Stimulated activated CD4-positive, alpha-beta T cell treated with anti-CD3 and anti-CD28 coated beads, Interleukin-15, amount 100 ng/mL, for 1 hour (primary cell): ENCODE data around the gene HSPA9.

Experiments
- DNase-seq, 2 donors: peaks; one replicate each; pipeline ENCODE4 v3.0.0-alpha.2; 2020; ENCODE audit warnings: low read depth in 1 of 2, low spot score in 1 of 2

HSPA9 gene

DNA sequence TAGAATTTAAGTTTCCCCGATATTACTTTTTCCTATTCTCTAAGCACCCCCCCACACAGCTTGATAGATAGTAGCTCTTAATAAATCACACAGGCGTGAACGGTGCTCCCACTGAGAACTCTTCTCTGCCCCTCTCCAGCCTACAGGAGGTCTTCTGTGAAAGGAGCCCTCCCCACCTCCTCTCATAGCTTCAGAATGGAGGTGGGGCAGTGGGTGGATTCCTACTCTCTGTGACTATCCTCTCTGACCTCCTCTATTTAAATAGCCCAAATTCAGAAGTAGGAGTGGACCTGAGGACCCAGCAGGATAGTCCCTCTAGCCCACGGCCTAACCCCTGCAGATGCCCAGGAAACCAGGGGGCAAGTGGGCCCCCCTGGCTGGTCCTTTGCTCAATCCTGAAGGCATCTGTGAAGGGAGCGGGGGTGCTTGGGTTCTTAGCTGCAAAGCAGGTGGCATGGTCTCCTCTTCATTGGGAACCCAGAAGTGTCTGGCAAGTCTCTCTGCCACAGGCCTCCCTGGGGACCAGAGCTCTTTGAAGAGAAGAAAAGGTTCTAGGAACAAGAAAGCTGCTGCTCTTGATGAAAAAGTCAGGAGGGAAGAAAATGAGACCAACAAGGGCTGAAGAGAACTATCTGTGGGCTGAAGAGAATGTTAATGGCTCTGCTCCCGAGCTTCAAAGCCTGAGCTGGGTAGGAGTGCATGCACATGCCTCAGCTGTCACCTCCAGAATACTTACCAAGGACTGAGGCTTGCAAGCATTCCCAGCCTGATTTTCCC, 21.1 kb upstream of the HSPA9 start:
- no peak for DNase-seq

DNA sequence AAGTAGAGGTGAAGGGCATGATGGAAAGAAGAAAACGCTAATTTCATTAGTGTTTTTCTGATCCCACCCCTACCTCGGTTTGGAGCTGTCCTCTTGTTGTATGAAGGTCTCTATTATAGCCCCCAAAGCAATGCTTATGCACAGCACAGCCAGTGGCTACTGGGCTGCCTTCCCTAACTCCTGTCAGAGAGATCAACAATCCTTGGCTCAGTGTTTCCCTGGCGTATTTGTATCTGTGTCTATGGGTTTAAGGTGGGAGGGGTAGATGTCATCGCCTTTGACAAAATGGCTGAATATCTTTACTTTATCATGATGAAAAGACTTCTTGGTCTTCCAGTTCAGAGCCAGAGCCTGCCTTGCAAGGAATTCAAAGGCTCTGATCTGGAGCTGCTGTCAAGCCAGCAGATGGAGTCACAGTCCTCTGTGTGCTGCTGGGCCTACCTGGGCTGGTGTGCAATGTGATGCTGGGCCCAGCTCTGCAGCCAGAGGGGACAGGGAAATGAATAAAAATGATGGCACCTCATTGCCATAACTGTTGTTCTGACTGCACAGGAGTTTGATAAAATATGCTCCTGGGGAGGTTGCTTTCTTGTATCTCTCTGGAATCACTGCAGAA, 20.1 kb upstream of the HSPA9 start:
- DNase-seq: no peak

DNA sequence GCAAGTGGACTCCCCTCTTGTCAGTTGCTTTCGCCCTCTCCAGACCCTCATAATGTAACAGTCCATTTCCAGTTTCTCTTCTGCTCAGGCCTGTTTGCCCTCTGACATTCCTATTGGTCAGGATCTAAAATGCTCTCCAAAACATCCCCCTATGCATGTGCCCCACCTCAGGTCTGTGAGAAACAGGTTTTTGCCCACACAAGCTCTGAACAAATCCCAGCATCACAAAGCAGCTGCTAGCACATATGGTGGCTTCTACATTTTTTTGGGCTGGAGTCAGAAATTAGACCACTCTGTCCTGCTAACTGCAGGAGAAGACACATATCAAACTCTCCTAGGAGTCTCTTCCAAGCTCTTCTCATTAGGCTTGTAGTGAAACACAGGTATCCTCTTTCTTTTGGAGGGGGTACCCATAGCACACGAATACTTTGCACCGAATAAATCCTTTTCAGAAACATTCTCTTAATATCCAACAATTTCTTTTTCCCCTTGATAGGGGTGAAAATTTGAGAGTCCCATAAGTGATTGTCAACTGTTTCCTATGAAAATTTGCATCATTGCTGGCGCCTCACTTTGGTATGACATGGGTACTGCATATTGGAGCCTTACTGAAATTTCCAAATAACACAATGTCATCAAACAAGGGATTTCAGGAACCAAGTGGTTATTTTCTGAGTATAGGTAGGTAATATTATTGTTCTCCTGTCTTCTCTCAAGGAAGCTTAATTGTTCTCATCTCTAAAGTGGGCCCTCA, 19.3 kb upstream of the HSPA9 start:
- DNase-seq: no peak

DNA sequence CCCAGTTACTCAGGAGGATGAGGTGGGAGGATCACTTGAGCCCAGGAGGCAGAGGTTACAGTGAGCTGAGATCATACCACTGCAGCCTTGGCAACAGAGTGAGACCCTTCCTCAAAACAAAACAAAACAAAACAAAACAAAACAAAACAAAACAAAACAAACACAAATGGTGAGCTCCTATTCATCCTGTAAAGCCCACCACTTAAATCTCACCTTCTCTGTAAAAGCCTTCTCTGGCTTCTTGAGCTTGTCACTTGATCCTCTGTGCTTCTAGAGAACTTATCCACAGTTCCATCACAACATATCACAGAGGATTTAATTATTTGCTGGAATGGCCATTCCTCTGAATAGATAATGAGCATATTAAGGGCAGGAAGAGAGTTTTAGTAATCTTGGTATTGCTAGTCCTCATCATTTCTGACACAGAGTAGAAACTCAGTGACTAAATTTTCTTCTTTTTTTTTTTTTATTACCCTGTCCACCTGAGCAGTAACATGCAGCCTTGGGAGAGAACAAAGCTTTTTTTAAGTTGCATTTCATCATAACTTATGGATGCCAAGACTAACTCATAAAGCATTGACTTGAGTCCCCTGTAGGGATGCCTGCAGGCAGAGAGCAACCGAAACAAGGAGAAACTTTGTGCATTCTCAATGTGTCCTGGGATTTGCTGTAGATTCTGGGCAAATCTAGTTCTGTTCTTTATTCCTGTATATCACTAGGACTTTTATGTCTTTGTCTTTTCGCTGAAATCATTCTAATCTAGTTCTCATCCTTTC, 13.0 kb upstream of the HSPA9 start:
- DNase-seq: no peak

DNA sequence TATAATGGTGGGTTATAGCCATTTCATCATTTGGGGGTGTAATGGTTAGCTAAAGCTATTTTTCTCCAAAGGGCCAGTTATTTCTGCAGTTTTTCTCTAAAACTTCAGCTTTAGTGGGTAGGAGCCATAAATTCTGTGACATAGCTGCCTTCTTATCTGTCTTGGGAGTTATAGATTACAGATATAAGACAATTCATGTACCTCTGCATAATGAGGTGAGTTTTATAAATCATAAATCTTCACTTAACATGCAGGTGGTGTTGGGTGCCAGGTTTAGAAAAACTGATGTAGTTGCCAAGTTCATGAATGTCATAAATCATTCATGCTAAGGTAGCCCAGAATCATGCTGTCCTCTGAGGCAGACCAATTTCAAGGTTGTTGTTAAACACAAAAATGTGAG, 10.0 kb upstream of the HSPA9 start:
- no peak for DNase-seq

DNA sequence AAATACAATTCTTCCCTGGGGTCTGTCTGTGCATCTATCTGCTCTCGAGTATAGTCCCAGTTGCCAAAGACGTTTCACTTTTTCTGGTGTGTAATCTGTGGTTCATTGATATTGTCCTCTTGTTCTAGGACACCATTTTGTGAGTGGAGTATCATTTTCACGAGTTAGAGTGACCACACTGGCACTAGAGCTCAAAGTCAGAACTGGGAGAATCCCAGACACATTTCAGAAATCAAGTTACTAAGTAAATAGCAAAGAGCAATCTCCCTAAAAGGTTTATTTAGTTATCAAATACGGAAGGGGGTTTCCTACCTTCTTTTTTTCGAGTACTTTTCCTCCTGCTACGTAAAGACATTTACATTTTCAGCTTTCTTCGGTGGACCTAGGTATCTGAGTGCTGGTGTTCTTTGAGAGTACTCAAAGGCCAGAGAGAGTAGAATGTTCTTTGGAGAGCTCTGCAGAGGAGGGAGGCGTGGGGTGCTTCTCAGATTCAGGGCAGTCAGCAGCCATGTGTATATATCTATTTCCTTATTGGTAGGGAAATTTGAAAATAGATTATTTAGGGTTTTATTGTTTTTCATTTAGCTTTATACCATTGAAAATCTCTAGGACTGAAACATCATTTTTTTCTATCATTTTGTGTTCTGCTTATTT, 8.9 kb upstream of the HSPA9 start:
- DNase-seq: no peak

DNA sequence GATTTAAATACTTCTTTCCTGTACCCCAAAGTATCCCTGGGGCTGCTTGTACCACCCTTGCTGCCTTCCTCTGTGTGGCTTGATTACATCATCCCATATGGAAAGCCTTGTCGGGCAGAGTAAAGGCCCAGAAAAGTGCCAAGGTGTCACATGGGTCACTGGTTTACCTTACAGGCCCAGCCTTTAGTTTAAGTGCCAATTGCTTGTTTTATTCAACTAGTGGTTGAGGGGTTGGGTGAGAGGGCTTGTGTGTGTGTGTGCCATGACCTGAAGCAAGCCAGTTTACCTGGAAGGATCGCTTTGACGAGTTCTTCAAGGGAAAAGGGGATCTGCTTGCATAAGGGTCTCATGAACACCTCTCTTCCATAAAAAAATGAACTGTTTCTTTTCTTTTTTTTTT, 7.8 kb upstream of the HSPA9 start:
- DNase-seq: no peak

DNA sequence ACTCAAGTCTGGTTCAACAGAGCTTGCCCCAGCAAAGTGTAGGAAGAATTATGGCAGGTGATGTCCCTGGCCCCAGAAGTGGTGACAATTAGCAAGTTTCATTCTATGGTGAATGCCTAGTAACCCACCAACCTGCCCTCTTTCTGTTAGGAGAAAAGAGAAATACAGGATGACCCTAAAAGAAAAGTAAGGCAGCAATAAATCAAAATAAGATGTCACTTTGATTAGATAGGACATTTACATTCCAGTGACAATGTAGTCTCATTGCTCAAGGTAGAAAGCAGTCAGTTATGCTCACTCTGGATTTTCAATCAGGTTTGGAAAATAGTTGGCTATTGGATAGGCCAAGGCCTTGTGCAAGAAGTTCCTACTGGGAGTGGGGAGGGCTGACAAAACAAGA, 5.6 kb upstream of the HSPA9 start:
- no peak for DNase-seq

DNA sequence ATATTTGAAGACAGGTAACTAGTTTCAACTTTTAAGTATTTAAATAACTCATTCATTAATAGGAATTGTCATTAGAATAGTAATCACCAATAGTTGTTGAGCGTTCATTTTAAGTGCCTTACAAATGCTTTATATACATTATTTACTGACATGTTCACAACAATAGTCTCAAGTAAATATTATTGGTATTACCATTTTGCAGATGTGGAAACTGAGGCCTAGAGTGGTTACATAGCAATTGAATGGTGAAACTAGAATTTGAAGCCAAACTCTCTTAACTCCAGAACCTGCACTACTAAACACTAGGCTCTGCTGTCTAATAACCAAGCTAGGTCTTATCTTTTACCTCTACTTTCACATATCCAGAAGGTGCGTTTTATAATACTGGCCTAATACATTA, 4.8 kb upstream of the HSPA9 start:
- DNase-seq: no peak

DNA sequence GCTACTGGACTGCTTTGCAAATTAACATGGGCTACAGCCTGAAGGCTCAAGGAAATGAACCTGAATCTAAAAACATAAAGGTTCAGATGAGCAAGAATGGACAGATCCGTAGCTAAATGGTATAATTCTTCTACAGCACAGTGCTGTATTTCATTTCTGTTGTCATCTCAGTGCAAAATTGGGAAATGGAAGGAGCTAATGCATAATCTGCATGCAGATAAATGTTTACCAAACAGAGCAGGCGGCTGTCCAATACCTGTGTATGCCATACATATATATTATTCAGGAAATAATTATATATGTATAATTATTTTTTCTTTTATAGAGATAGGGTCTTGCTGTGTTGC, 4.3 kb upstream of the HSPA9 start:
- DNase-seq: no peak

DNA sequence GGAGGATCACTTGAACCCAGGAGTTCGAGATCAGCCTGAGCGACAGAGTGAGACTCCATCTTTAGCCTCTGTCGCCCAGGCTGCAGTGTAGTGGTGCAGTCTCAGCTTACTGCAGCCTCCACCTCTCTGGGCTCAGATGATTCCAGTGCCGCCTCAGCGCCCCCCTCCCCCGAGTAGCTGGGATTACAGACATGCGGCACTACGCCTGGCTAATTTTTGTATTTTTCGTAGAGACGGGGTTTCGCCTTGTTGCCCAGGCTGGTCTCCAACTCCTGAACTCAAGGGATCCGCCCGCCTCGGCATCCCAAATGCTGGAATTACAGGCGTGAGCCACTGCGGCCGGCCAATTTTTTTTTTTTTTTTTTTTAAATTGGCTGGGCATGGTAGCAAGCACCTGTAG, 2.3 kb upstream of the HSPA9 start:
- DNase-seq: no peak

DNA sequence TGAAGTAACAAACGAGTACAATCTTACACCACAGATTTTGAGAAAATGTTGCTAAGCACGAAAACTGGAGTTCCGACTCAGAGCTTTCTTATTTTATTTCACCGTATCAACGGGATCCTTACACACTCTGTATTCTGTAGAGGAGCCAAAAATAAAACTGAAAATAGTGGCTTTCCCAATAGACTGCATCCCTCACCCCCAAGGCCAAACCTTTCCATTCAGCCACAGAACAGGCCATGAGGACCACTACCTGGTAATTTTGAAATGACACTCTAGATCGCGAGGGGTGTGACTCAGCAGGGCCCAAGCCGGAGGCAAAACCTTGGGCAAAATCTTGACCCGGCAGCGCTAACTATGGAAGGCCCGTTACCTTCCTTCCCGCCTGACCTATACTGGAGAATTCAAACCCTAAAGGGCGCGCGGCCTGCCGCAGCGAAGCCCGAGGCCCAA, 432 bp downstream of the HSPA9 start:
- no peak for DNase-seq

DNA sequence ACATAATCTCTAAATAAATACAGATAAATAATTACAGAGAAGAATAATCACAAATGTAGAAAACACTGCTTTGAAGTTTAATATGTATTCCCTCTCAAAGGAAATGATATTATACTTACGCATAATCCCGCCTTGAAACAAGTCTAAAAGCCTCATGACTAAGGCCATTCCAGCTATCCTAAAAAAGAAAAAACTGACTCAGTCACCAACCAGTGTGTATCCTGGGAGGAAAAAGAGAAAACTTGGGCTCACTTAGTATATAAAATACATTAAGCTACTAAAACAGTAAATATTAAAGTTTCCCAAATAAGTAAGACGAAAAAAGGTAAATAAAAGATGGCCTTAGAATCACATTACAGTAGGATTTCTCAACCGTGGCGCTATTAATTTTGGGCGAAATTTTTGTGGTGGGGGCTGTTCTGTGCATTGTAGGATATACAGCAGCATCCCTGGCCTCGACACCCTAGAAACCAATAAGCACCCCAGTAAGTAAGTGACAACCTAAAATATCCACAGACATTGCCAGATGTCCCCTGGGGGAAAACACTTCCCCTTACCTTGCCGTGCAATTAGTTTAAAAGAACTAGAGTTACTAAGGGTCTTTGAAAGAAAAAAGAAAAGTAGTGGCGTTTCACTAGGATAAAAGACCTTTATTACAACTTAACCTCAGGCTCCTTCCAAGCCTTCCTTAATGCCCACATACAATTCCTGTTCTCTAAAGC, 1.1 kb downstream of the HSPA9 start:
- DNase-seq: no peak

DNA sequence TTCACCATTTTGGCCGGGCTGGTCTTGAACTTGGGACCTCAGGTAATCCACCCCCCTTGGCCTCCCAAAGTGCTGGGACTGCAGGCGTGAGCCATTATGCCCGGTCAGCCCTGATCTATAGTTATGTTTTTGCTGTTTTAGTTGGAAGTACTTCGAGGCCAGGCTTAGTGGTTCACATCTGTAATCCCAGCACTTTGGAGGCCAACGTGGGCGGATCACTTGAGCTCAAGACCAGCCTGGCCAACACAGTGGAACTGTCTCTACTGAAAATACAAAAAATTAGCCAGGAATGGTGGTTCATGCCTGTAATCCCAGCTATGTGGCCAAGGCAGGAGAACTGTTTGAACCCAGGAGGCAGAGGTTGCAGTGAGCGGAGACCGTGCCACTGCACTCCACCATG, 2.0 kb downstream of the HSPA9 start:
- DNase-seq: no peak

DNA sequence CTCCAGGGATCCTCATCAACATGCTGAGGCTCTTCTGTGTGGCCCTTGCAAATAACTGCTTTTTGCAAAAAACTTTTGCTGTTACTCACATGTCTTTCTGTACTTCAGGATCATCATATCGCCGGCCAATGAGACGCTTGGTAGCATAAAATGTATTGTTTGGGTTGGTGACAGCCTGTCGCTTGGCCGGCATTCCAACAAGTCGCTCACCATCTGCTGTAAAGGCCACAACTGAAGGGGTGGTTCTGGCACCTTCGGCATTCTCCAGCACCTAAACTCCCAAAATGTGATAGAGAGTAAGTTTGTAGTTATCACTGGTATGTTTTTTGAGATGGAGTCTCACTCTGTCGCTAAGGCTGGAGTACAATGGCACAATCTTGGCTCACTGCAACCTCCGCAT, 4.3 kb downstream of the HSPA9 start:
- no peak for DNase-seq

DNA sequence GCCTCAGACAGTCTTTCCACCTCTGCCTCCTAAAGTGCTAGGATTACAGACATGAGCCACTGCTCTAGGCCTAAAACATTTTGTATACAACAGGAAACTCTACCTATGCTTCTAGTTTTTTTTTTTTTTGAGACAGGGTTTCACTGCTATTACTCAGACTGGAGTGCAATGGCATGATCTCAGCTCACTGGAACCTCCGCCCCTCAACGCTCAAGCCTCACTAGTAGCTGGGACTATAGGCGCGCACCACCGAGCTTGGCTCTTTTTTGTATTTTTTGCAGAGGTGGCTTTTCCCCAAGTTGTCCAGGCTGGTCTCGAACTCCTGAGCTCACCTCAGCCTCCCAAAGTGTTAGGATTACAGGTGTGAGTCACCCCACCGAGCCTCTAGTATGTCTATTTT, 5.4 kb downstream of the HSPA9 start:
- DNase-seq: no peak

DNA sequence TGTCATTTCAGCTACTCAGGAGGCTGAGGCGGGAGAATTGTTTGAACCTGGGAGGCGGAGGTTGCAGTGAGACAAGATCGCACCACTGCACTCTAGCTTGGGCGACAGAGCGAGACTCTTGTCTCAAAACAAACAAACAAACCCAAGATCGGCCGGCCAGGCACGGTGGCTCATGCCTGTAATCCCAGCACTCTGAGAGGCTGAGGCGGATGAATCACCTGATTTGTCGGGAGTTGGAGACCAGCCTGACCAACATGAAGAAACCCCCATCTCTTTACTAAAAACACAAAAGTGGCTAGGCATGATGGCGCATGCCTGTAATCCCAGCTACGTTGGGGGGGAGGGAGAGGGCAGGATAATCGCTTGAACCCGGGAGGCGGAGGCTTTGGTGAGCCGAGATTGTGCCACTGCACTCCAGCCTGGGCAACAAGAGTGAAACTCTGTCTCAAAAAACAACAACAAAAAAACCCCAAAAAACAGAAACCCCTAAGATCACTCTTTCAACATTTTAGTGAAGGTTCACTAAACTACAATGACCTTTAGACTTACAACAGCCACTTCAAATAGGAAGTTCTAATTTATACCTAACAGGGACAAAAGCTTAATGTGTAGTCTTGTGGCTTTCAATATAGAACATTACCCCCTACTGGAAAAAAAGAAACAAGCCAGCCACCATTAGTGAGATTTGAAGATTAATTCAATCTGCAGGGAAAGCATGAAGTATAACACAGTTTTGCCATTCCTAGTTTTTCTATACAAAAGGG, 7.0 kb downstream of the HSPA9 start:
- no peak for DNase-seq

DNA sequence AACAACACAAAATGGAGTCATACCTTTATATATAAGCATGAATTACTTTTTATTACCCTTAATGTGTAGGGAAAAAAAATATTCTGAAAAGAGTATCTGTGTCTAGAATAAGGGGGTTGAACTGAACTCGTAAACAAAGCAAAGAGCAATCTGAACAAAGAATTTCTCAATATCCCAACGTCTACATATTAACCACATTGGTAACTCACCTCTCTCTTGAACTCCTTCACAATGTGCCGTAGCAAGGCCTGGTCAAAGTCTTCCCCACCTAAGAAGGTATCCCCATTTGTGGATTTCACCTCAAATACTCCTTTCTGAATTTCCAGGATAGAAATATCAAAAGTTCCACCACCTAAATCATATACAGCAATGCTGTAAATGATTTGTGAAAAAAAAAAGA, 8.4 kb downstream of the HSPA9 start:
- DNase-seq: no peak

DNA sequence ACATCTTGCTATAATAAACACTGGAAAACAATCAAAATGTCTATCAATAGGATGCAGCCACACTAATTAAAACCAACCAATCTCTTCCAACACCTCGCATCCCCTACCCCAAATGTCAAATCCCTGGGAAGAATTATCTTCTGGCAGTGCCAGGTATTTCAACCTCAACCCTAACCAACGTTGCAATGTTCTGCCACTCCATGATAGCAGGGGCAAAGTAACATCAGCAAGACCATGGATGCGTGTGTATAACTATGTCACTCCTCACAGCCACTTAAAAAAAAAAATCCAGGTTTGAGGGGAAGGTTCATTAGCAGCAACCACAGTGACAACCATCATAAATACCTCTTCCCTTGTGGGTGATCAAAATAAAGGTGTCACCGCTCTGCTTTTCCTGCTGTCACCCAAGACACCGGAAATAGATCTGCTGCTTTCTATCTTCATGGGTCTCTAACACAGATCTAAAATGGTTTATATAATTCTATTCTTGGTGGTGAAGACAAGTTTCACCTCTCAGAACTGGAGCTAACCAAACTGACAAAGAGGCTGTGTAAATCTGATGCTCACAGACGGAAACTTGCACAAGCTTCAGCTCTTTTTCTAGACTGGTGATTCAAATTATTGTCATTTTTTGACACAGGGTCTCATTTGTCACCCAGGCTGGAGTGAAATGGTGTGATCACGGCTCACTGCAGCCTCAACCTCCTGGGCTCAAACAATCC, 9.9 kb downstream of the HSPA9 start:
- DNase-seq: no peak
